Measurements from ENCODE around the gene HBA1. TPM values are rescaled to one million over a fixed set of nuclear protein-coding genes. Genes with fewer than 3 reads are reported as not detected.

HBA1 gene
- polyA plus RNA-seq, 1 donor from 2014 or later, result not detected

DNA sequence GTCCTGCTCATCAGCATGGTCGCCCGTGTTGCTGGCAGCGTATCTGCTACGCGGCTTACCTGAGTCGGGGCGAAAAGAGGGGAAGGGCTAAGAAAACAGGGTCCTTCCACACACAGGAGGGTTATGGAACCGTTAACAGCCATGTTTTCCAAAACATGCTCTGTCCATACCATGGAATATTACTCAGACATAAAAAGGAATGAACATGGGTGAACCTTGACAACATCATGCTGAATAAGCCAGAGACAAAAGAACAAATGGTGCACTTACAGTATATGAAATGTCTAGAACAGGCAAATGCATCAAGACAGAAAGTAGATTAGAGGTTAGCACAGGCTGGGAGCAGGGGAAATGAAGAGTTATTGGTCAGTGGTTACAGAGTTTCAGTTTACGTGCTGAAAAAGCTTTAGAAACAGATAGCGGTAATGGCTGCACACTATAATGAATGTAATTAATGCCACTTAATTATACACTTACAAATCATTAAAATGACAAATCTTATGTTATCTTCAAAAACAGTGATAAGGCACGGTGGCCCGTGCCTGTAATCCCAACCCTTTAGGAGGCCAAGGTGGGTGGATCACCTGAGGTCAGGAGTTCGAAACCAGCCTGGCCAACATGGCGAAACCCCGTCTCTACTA lies 45.8 kb upstream of the HBA1 start:
- Histone ChIP-seq H3K36me3 (ENCODE audit: insufficient read depth, low read length) (no peaks in the 10 kb centered on the region), H3K79me2 (replicated peaks; ENCODE audit: insufficient read depth, low read length) (no peaks in the 10 kb centered on the region), H3K4me2 (ENCODE audit: low read length) (no peak overlapping the region), H3F3A (ENCODE audit: insufficient read depth, low read length, poor library complexity, severe bottlenecking) (no peaks in the 10 kb centered on the region), H3K4me3 (ENCODE audit: low read length) (no peak overlapping the region), H3K9ac (ENCODE audit: low read length) (no peak overlapping the region), H3K9me2 (ENCODE audit: insufficient read depth, low read length) (no peaks in the 10 kb centered on the region), H4K20me1 (ENCODE audit: insufficient read depth) (no peaks in the 10 kb centered on the region), H3K9me3 (ENCODE audit: low read length) (no peaks in the 10 kb centered on the region), H2AFZ (ENCODE audit: low read depth, low read length) (no peak overlapping the region), H3K27ac (ENCODE audit: low read length) (no peak overlapping the region), H3K27me3 (ENCODE audit: insufficient read depth, low read depth, low read length) (no peaks in the 10 kb centered on the region)
- TF ChIP-seq POLR2AphosphoS5 (IDR thresholded peaks at IDR 0.05), result no peak
- TF ChIP-seq SMC3 (conservative IDR thresholded peaks at IDR 0.05; ENCODE audit: poor library complexity), result no peak
- TF ChIP-seq EP300 (conservative IDR thresholded peaks at IDR 0.05; ENCODE audit: poor library complexity, severe bottlenecking), result no peak
- no peak for TF ChIP-seq MXI1 (conservative IDR thresholded peaks at IDR 0.05; ENCODE audit: poor library complexity, severe bottlenecking)
- TF ChIP-seq TAF1 (IDR thresholded peaks at IDR 0.05; ENCODE audit: low read depth), result no peak
- no peak for TF ChIP-seq EZH2 (IDR thresholded peaks at IDR 0.05; ENCODE audit: borderline replicate concordance, insufficient read depth, low read length, poor library complexity, severe bottlenecking)
- TF ChIP-seq, protein P1, sequence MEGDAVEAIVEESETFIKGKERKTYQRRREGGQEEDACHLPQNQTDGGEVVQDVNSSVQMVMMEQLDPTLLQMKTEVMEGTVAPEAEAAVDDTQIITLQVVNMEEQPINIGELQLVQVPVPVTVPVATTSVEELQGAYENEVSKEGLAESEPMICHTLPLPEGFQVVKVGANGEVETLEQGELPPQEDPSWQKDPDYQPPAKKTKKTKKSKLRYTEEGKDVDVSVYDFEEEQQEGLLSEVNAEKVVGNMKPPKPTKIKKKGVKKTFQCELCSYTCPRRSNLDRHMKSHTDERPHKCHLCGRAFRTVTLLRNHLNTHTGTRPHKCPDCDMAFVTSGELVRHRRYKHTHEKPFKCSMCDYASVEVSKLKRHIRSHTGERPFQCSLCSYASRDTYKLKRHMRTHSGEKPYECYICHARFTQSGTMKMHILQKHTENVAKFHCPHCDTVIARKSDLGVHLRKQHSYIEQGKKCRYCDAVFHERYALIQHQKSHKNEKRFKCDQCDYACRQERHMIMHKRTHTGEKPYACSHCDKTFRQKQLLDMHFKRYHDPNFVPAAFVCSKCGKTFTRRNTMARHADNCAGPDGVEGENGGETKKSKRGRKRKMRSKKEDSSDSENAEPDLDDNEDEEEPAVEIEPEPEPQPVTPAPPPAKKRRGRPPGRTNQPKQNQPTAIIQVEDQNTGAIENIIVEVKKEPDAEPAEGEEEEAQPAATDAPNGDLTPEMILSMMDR (IDR thresholded peaks at IDR 0.05; ENCODE audit: poor library complexity, severe bottlenecking), result no peak
- TF ChIP-seq RAD21 (conservative IDR thresholded peaks at IDR 0.05), result no peak
- TF ChIP-seq, protein P2, sequence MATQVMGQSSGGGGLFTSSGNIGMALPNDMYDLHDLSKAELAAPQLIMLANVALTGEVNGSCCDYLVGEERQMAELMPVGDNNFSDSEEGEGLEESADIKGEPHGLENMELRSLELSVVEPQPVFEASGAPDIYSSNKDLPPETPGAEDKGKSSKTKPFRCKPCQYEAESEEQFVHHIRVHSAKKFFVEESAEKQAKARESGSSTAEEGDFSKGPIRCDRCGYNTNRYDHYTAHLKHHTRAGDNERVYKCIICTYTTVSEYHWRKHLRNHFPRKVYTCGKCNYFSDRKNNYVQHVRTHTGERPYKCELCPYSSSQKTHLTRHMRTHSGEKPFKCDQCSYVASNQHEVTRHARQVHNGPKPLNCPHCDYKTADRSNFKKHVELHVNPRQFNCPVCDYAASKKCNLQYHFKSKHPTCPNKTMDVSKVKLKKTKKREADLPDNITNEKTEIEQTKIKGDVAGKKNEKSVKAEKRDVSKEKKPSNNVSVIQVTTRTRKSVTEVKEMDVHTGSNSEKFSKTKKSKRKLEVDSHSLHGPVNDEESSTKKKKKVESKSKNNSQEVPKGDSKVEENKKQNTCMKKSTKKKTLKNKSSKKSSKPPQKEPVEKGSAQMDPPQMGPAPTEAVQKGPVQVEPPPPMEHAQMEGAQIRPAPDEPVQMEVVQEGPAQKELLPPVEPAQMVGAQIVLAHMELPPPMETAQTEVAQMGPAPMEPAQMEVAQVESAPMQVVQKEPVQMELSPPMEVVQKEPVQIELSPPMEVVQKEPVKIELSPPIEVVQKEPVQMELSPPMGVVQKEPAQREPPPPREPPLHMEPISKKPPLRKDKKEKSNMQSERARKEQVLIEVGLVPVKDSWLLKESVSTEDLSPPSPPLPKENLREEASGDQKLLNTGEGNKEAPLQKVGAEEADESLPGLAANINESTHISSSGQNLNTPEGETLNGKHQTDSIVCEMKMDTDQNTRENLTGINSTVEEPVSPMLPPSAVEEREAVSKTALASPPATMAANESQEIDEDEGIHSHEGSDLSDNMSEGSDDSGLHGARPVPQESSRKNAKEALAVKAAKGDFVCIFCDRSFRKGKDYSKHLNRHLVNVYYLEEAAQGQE (IDR thresholded peaks at IDR 0.05; ENCODE audit: borderline replicate concordance), result no peak

DNA sequence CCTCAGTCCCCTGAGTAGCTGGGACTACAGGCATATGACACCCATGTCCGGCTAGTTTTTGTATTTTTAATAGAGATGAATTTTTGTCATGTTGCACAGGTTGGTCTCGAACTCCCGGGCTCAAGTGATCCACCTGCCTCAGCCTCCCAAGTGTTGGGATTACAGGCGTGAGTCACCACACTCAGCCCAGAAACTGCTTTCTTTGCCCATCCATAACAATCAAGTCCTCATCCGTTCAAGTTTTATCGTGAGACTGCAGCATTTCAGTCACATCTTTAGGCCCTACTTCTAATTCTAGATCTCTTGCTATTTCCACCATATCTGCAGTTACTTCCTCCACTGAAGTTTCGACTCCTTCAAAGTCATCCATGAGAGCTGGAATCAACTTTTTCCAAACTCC lies 44.4 kb upstream of the HBA1 start:
- Histone ChIP-seq H3K27me3 (ENCODE audit: insufficient read depth, low read depth, low read length) (no peaks in the 10 kb centered on the region), H3F3A (ENCODE audit: insufficient read depth, low read length, poor library complexity, severe bottlenecking) (no peaks in the 10 kb centered on the region), H3K79me2 (replicated peaks; ENCODE audit: insufficient read depth, low read length) (no peaks in the 10 kb centered on the region), H2AFZ (ENCODE audit: low read depth, low read length) (no peak overlapping the region), H4K20me1 (ENCODE audit: insufficient read depth) (no peaks in the 10 kb centered on the region), H3K4me3 (ENCODE audit: low read length) (no peak overlapping the region), H3K9ac (ENCODE audit: low read length) (no peak overlapping the region), H3K27ac (ENCODE audit: low read length) (no peak overlapping the region), H3K36me3 (ENCODE audit: insufficient read depth, low read length) (no peaks in the 10 kb centered on the region), H3K9me2 (ENCODE audit: insufficient read depth, low read length) (no peaks in the 10 kb centered on the region), H3K4me2 (ENCODE audit: low read length) (no peak overlapping the region), H3K9me3 (ENCODE audit: low read length) (no peaks in the 10 kb centered on the region)
- TF ChIP-seq EP300 (conservative IDR thresholded peaks at IDR 0.05; ENCODE audit: poor library complexity, severe bottlenecking) (no peak), TAF1 (IDR thresholded peaks at IDR 0.05; ENCODE audit: low read depth) (no peak), MXI1 (conservative IDR thresholded peaks at IDR 0.05; ENCODE audit: poor library complexity, severe bottlenecking) (no peak), RAD21 (conservative IDR thresholded peaks at IDR 0.05) (no peak), POLR2AphosphoS5 (IDR thresholded peaks at IDR 0.05) (no peak), SMC3 (conservative IDR thresholded peaks at IDR 0.05; ENCODE audit: poor library complexity) (no peak), EZH2 (IDR thresholded peaks at IDR 0.05; ENCODE audit: borderline replicate concordance, insufficient read depth, low read length, poor library complexity, severe bottlenecking) (no peak)
- TF ChIP-seq, protein P2 (IDR thresholded peaks at IDR 0.05; ENCODE audit: borderline replicate concordance), result no peak
- TF ChIP-seq, protein P1 (IDR thresholded peaks at IDR 0.05; ENCODE audit: poor library complexity, severe bottlenecking), result no peak

Data from neural cell (in vitro differentiated cells).